GM19438 (cell line): ENCODE measurements around the gene DNASE1L1.

Source experiments
- ATAC-seq: cut with Tn5 transposase; IDR thresholded peaks from one replicate; pipeline ENCODE4 v1.9.1; 2021; ENCODE audit warnings: low read depth; ENCODE audit not compliant: unreplicated experiment

Gene DNASE1L1, protein sequence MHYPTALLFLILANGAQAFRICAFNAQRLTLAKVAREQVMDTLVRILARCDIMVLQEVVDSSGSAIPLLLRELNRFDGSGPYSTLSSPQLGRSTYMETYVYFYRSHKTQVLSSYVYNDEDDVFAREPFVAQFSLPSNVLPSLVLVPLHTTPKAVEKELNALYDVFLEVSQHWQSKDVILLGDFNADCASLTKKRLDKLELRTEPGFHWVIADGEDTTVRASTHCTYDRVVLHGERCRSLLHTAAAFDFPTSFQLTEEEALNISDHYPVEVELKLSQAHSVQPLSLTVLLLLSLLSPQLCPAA

DNA sequence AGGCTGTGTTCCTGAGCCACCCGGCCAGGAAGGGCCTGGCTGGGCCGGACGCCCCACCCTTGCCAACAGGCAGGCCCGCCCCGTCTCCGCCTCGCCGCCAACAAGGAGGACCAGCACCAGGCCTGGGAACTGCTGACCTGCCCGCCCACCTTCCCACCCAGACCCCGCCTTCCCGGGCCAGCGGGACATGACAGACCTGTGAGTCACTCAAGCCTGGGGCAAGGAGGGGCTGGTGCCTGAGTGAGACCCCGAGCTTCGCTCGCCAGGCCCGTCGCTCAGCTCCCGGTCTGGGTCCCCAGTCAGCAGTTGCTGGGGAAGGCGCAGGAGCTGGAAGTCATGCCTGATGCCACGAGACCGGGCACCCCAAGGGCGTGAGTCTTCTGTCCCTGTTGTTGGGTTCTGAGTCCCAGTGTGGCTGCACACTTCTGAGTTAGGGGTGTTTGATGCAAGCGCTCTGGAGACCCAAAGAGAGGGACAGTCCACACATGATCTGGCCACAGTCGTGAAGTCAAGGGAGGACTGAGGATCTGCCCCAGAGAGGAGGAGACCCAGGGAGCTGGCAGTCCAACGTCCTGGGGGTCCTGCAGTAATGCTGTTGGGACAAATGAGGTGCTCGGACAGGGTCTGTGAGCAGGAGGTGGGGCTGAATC is at the start of gene DNASE1L1:
Gene DNASE1L1 (minus strand): TSS at position 33 of the 650 bp plus-strand sequence. CDS start 3,686 bp downstream, outside the sequence.
- ATAC-seq = peak; percentile 43

DNA sequence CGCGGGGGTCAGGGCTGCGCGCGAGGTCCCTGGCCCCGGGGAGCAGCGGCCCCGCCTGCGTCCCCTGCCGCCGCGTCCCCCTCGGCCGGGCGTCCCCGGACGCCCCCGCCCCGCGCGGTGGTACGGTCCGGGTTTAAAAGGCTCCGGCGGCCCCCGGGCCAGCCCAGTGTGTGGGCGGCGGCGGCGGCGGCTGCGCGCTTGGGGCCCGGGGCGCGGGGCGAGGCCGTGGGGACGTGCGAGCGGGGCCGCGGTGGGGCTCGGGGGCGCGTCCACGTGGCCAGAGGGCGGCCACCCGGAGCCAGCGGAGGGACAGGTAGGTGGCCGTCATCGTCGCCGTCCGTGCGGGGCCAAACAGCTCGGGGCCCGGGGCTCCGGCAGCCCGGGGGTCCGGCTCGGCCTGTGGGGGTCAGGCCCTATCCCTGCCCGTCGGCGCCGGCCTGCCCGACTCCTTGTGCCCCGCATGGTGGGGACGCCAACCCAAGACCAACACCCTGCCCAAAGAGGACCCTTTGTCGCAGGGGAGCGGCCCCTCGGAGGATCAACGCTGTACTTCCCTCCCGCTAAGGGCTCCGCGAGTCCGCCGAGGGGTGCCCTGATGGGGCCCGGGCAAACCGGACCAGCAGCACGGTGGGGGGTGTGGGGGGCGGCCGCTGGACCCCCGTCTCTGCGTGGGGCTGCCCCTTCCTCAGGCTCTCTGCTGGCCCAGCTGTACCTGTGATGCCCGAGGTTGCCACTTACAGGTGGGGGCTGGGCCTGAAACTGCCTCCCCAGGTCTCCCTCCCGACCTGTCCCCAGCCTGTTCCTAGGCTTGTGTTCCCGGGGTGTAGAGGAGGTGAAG is 49.3 kb upstream of the DNASE1L1 start, which contains the start of gene PLXNA3:
Gene PLXNA3 (plus strand): TSS at position 166 of the 838 bp plus-strand sequence. CDS start 1,903 bp downstream, outside the sequence.
- no peak for ATAC-seq

DNA sequence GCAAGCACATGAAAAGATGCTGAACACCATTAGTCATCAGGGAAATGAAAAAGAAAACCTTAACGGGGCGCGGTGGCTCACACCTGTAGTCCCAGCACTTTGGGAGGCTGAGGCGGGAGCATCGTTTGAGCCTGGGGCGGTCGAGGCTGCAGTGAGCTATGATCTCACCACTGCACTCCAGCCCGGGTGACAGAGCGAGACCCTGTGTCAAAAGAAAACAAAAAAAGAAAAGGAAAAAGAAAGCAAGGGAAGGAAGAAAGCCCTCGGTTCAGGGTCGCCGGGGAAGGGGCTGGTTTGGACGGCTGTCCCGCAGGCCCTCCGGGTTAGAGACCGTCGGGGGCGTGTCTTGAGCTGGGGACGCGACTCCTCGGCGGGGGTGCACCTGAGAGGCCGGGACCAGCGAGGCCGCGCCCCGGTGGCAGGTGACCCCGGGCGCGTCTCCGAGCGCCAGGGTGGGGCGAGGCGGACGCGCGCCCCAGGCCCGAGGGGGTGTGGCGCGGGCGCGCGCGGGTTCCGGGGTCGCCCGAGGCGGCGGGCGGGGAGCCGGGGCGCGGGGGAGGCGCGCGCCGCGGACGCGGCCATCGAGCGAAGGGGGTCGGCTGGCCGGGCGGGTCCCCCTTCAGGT is 48.5 kb upstream of the DNASE1L1 start:
- ATAC-seq = no peak

DNA sequence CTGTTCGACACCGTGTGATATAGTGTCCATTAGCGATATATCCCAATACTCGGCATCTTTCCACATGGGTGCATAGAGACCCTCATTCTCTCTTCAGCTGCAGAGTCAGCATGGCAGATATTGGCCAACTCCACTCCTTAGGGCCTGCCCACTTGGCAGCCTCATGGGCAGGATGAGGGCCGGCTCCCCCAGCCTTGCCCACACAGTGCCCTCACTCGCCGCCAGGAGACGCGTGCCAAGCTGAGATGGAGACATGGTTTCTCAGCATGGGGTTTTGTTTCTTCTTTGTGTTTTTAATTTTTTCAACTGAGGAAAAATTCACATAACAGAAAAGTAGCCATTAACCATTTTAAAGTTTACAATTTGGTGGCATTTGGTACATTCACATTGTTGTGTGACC is 43.8 kb upstream of the DNASE1L1 start:
- no peak for ATAC-seq

DNA sequence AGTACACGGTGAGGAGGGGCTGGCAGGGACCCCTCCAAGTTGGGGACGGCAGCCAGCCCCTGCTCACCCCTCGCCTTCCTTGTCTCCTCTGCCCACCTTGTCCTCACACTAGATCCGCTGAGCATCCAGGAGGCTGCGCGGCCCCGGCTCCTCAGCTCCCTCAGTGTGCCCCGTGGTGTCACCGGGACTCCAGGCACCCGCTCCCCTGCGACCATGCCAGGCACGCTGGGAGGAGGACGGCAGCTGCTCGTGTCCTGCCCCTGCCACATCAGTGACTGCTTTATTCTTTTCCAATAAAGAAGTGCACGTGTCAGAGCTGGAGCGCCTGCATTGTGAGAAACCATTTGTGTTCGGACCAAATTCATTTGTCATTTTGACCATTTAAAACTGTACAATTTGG is 41.3 kb upstream of the DNASE1L1 start:
- ATAC-seq = no peak

DNA sequence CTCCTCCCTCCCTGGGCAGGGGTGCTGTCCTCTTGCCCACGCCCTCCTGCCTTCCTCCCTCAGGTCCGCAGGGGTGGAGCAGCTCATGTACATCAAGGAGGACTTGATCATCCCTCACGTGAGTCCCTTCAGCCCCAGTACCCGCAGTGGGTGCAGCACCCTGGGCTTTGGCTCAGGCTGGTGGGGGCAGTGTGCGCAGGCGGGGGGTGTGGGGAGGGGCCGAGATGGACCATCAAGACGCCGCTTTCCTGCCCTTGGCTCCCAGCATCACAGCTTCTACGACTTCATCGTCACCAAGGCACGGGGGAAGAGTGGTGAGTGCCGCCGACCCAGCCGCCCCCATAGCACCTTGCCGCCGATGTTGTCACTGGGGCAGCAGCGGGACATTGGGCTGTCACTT is 40.6 kb upstream of the DNASE1L1 start:
- ATAC-seq = no peak

DNA sequence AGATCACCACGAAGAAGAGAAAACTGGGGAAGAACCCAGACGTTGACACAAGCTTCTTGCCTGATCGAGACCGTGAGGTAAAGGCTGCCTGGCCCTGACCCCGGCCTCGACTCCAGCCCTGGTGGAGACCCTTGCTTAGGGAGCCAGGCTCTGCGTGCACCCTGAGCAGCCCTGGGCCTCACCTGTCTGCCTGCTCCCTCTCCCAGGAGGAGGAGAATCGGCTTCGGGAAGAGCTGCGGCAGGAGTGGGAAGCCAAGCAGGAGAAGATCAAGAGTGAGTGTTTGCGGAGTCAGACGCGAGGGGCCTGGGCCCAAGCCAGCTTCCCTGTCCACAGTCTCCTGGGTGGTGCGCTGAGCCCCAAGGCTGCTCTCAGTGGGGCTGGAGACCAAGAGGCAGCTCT is 39.4 kb upstream of the DNASE1L1 start:
- no peak for ATAC-seq

DNA sequence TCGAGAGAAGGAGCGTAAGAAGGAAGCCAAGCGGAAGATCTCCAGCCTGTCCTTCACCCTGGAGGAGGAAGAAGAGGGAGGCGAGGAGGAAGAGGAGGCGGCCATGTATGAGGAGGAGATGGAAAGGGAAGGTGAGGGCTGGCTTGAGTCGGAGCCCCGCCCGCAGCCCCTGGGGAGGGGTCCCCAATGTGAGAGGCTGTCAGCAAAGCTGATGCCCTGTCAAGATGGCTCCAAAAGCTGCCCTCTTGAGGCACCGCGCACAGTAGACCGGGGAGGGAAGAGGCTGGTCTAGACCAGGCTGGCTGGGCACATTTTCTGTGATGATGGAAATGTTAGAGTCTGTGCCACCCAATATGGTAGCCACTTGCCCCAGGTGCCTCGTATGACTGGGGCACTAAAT is 37.4 kb upstream of the DNASE1L1 start:
- ATAC-seq = no peak

DNA sequence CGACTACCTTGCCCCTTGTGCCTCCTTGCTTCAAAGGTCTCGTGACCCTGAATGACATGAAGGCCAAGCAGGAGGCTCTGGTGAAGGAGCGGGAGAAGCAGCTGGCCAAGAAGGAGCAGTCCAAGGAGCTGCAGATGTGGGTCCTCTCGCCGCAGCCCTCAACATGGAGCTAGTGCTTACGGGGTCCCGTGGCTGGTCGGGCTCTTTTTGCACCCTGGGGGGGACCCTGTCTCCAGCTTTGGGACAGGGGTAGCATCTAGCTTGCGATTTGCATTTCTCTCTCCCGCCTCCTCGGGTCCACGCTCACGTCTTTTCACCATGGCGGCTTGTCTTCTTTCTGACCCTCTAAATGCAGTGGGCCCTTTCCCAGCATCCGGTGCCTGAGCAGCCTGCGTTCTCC is 36.7 kb upstream of the DNASE1L1 start:
- no peak for ATAC-seq

DNA sequence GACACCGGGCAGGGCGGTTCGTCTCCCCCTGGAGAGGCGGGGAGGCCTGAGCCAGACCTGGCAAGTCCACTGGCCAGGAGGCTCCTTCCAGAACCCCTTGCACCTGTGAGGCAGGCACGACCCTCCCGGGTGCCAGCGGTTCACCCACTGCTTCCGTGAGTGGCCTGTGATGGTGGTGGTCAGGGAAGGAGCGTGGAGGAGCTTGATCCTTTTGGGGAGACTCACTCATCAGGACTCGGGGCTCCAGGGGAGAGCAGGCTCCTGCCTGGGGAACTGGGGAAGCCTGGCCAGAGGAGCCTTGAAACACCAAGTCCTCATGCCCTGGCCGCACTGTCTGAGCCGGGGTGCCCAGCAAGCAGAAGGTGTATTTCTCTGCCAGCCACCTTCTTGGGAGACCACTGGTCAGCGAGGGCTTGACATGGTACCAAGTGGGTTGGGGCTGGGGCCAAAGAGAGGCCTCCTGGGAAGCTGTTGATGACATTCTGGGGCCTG is 35.7 kb upstream of the DNASE1L1 start:
- ATAC-seq = no peak

DNA sequence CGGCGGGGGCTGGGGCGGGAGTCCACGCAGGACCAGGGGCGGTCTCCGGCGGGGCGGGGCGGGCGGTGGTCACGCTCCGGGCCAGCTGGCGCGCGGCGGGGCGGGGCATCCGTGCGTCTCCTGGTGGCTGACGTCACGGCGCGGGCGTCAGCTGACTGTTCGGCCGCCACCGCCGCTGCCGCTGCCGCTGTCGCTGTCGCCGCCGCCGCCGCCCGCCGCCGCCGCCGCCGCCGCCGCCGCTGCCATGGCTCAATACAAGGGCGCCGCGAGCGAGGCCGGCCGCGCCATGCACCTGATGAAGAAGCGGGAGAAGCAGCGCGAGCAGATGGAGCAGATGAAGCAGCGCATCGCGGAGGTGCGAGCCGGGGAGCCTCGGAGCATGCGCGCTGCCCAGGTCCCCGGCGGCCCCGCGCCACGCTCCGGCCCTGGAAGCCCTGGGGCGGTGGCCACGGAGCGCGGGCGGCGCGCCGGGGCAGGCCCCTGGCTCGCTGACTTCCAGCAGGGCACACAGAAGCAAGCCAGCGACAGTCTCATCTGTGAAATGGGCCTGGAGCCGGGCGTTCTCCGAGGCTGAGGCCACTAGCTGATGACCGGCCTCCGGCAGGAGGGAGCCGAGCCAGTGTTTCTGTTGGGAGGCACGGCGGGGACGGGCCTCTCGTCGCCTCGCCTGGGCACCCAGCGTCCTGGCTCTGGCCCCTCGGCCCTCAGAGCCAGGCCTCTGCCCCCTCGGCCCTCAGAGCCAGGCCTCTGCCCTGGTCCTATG is 35.1 kb upstream of the DNASE1L1 start, which contains the start of gene FAM50A:
Gene FAM50A (plus strand): TSS at position 150 of the 763 bp plus-strand sequence. CDS start 95 bp downstream, at position 245.
- ATAC-seq = peak; percentile 63

DNA sequence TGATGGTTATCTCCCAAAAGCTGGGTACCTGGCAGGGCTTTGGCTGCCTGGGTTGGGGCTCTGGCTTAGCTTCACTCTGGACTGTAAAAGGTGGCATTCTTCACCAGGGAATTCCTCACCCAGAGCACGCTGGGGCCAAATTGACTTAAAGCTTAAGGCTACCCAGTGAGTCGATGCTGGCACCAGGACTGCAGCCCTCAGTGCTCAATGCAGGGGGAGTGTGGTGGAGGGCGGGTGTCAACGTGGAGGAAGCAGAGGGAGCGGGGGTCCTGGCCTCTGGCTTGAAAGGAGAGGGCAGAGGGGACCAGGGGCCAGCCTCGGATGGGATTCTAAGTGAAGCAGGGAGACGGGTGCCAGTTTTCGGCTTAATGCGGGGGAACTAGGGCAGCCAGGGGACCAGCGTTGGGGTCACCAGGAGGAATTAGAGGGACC is 34.4 kb upstream of the DNASE1L1 start:
- ATAC-seq = no peak

DNA sequence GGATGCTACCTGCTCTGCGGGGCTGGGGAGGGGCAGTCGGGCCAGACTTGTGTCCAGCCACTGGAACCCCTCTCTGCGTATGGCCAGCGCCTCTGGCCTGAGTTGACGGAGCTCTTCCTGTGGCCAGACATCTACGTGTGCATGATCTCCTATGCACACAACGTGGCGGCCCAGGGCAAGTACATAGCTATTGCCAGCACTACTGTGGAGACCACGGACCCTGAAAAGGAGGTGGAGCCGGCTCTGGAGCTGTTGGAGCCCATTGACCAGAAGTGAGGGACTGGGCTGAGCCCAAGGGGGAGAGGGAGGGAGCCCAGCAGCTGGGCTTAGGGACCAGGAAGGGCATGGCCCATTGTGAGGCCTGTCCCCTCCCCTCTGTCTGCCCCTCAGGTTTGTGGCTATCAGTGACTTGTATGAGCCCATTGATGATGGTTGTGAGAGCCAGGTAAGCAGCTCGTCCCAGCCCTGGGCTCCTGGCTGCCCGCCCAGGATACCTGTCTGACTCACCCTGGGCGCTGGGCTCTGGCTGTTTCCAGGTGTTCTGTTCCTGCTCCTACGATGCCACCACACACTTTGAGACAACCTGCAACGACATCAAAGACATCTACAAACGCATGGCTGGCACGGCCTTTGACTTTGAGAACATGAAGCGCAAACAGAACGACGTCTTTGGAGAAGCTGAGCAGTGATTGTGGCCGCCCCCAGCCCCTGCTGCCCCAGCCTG is 33.1 kb upstream of the DNASE1L1 start:
- no peak for ATAC-seq

DNA sequence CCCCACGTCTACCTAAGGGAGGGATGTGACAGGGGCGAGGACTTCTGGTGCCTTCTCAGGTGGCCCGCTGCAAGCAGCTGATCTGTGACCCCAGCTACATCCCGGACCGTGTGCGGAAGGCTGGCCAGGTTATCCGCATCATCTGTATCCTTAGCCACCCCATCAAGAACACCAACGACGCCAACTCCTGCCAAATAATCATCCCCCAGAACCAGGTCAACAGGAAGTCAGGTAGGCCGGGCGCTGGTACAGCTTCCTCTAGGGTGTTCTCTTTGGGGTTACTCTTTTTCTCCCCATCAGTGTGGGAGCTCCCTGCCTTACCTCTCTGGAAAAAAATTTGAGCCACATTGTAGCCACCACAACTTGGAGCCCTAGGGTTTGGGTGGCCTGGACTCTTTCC is 32.5 kb upstream of the DNASE1L1 start:
- ATAC-seq = no peak

DNA sequence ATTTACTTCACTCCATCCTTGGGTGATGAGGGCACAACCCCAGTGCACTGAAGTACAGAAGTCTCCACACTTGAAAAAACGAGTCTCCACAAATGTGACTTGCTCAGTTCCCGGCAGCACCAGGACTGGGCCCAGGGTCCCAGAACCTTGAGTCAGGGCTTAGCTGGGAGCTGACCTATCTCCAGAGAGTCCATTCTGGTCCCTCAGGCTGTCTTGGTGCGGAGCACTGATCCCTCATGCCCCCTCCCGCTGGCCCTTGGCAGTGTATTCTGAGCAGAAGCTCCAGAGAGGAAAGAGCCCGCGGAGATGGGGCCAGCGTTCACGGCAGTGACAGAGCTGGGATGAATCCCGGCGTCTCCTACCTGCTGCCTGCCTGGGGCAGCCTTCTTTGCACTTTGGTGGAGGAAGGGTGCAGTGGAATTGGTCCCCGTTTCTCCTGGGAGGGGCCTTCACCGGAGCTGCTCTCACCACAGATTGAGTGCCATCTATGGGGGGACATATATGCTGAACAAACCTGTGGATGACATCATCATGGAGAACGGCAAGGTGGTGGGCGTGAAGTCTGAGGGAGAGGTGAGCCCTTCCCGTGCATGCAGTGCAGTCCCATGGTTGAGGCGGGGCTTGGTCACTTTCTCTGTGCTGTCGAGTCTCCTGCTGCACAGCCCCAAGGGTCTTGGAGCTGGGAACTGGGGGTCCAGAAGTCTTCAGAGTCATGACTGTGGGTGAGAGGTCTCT is 31.7 kb upstream of the DNASE1L1 start:
- no peak for ATAC-seq

DNA sequence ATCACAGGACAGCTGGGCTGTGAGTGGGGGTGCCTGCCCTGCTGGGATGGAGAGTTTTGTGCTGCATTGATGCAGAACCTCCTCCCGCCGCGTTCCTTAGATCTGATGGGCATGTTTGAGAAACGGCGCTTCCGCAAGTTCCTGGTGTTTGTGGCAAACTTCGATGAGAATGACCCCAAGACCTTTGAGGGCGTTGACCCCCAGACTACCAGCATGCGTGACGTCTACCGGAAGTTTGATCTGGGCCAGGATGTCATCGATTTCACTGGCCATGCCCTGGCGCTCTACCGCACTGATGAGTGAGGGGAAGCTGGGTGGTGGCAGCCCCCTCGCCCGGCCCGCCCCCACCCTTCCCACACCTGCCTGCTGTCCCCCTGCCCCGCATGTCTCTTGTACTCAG is 30.8 kb upstream of the DNASE1L1 start:
- ATAC-seq = no peak

DNA sequence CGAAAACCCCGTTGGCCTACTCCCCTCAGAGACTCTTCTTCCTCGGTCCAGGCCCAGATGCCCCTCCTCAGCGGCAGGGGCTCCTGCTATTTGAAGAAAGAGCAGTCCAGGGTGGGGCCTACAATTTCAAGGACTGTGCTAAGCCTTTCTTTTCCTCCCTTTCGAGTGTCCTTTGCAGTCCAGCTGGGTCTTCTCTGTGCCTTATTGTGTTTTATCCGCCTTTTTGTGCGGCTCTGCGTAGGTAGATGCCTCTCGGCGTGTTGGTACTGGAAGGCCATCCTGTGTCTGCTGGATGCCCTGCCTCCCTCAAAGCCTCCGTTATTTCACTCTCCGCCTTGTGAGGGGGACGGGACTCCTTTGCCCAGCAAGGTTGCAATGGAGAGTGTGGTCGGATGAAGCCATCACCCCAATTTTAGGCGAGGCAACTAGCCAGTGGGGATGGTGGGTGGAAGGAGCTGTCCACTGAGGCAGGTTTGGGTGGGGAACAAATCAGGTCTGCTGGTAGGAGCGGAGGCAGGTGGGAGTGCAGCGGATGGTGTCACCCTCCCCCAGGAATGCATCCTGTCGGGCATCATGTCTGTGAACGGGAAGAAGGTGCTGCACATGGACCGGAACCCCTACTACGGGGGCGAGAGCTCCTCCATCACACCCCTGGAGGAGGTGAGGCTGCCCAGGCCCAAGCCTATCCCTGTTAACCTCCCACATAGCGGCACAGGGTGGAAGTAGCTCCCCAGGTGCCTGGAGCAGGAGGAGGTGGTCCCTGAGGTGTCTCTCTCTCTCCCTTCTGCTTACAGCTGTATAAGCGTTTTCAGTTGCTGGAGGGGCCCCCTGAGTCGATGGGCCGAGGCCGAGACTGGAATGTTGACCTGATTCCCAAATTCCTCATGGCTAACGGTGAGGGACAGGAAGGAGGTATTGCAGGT is 29.2 kb upstream of the DNASE1L1 start:
- no peak for ATAC-seq
